ENCODE measurements around the gene CD59. TPM values are rescaled to one million over a fixed set of nuclear protein-coding genes. Genes with fewer than 3 reads are reported as not detected.

Gene CD59
- 10 to 100 TPM; 79.4 TPM for total RNA-seq

- Mint-ChIP-seq H3K27ac (peak within 1 kb of the TSS; percentile 70), H3K36me3 (peaks cover 7% of the 10 kb centered on the region), H3K27me3 (no peaks in the 10 kb centered on the region), H3K4me3 (peak within 1 kb of the TSS; percentile 82), H3K4me1 (ENCODE audit: low read depth) (peaks cover 48% of the 10 kb centered on the region), H3K9me3 (no peaks in the 10 kb centered on the region)
- intact Hi-C loops (cut with micrococcal nuclease) = loop anchor here (1.0 to 10.0 kb wide), 5 partner anchors 17 to 571 kb away; partner anchors contain the start of genes CSTF3, HIPK3 and LMO2
- ChIA-PET POLR2A (interaction anchor here (0.8 to 2.4 kb wide), 5 partner anchors 14 to 37 kb away, joined by 3 to 13 read pairs (median 3); no protein-coding TSS in a partner anchor), CTCF (interaction anchor here (0.6 to 3.5 kb wide), 7 partner anchors 12 to 640 kb away, joined by 3 to 13 read pairs (median 4); no protein-coding TSS in a partner anchor)
- peak; percentile 94 for DNase-seq
Measured at GRCh38 chr11:33736148-33736812, at the start of gene CD59. CD59 (minus strand) TSS chr11:33736423; CDS start chr11:33722445, 13,978 bp downstream.

GRCh38 chr11:33785609-33786008, 49.4 kb upstream of the CD59 start:
- Mint-ChIP-seq H3K4me3 (no peak overlapping the region), H3K4me1 (ENCODE audit: low read depth) (peaks cover 3% of the 10 kb centered on the region), H3K9me3 (no peaks in the 10 kb centered on the region), H3K36me3 (no peaks in the 10 kb centered on the region), H3K27me3 (peaks cover 27% of the 10 kb centered on the region), H3K27ac (no peak overlapping the region)
- intact Hi-C loops (cut with micrococcal nuclease) = no loop called here
- ChIA-PET POLR2A (interaction anchor here (0.6 kb wide), 1 partner anchor 1014 kb away, joined by 3 read pairs; no protein-coding TSS in a partner anchor), CTCF (interaction anchor here (1.6 to 2.3 kb wide), 2 partner anchors 44 to 70 kb away, joined by 4 to 6 read pairs; no protein-coding TSS in a partner anchor)
- no peak for DNase-seq

GRCh38 chr11:33779849-33780528, 43.8 kb upstream of the CD59 start:
- no peak overlapping the region for H3K4me3 Mint-ChIP-seq
- no peak overlapping the region for H3K27ac Mint-ChIP-seq
- H3K27me3 Mint-ChIP-seq = peaks cover 23% of the 10 kb centered on the region
- DNase-seq = no peak
- intact Hi-C loops (cut with micrococcal nuclease) = loop anchor here (10.0 kb wide), 1 partner anchor 735 kb away; no protein-coding TSS in a partner anchor
- CTCF ChIA-PET = no interaction called here
- POLR2A ChIA-PET = no interaction called here
- no peaks in the 10 kb centered on the region for H3K36me3 Mint-ChIP-seq
- H3K9me3 Mint-ChIP-seq = no peaks in the 10 kb centered on the region
- peaks cover 13% of the 10 kb centered on the region for H3K4me1 Mint-ChIP-seq (ENCODE audit: low read depth)

- Mint-ChIP-seq H3K36me3 (no peaks in the 10 kb centered on the region), H3K27me3 (peaks cover 18% of the 10 kb centered on the region), H3K4me1 (ENCODE audit: low read depth) (peaks cover 17% of the 10 kb centered on the region), H3K9me3 (no peaks in the 10 kb centered on the region), H3K4me3 (no peak overlapping the region), H3K27ac (no peak overlapping the region)
- POLR2A ChIA-PET = no interaction called here
- DNase-seq = no peak
- CTCF ChIA-PET = interaction anchor here (2.1 kb wide), 1 partner anchor 28 kb away, joined by 5 read pairs; no protein-coding TSS in a partner anchor
- intact Hi-C loops (cut with micrococcal nuclease) = loop anchor here (10.0 kb wide), 1 partner anchor 734 kb away; no protein-coding TSS in a partner anchor
Measured at GRCh38 chr11:33778675-33779074, 42.5 kb upstream of the CD59 start.

GRCh38 chr11:33777906-33778305, 41.7 kb upstream of the CD59 start:
- H3K4me1 Mint-ChIP-seq (ENCODE audit: low read depth) = peaks cover 23% of the 10 kb centered on the region
- H3K4me3 Mint-ChIP-seq = no peak overlapping the region
- H3K27ac Mint-ChIP-seq = no peak overlapping the region
- peaks cover 18% of the 10 kb centered on the region for H3K27me3 Mint-ChIP-seq
- POLR2A ChIA-PET = no interaction called here
- intact Hi-C loops (cut with micrococcal nuclease) = loop anchor here (10.0 kb wide), 1 partner anchor 733 kb away; no protein-coding TSS in a partner anchor
- peak; percentile 45 for DNase-seq
- no peaks in the 10 kb centered on the region for H3K9me3 Mint-ChIP-seq
- no peaks in the 10 kb centered on the region for H3K36me3 Mint-ChIP-seq
- CTCF ChIA-PET = interaction anchor here (2.1 kb wide), 1 partner anchor 29 kb away, joined by 5 read pairs; no protein-coding TSS in a partner anchor

GRCh38 chr11:33775832-33776470, 39.7 kb upstream of the CD59 start:
- Mint-ChIP-seq H3K4me1 (ENCODE audit: low read depth) (peaks cover 37% of the 10 kb centered on the region), H3K27me3 (peaks cover 15% of the 10 kb centered on the region), H3K4me3 (peak overlapping the region; percentile 23), H3K36me3 (peaks cover 2% of the 10 kb centered on the region), H3K9me3 (no peaks in the 10 kb centered on the region), H3K27ac (peak overlapping the region; percentile 8)
- DNase-seq = no peak
- intact Hi-C loops (cut with micrococcal nuclease) = loop anchor here (10.0 kb wide), 1 partner anchor 731 kb away; no protein-coding TSS in a partner anchor
- POLR2A ChIA-PET = no interaction called here
- CTCF ChIA-PET = no interaction called here

- Mint-ChIP-seq H3K4me3 (peak overlapping the region; percentile 80), H3K27me3 (peaks cover 11% of the 10 kb centered on the region), H3K9me3 (no peaks in the 10 kb centered on the region), H3K27ac (no peak overlapping the region), H3K36me3 (peaks cover 2% of the 10 kb centered on the region), H3K4me1 (ENCODE audit: low read depth) (peaks cover 39% of the 10 kb centered on the region)
- intact Hi-C loops (cut with micrococcal nuclease) = loop anchor here (10.0 kb wide), 1 partner anchor 731 kb away; no protein-coding TSS in a partner anchor
- no peak for DNase-seq
- ChIA-PET POLR2A (no interaction called here), CTCF (interaction anchor here (1.0 kb wide), 1 partner anchor 33 kb away, joined by 5 read pairs; no protein-coding TSS in a partner anchor)
Measured at GRCh38 chr11:33775467-33775807, 39.2 kb upstream of the CD59 start.

GRCh38 chr11:33774736-33775466, 38.7 kb upstream of the CD59 start:
- ChIA-PET POLR2A (no interaction called here), CTCF (interaction anchor here (0.6 to 1.0 kb wide), 2 partner anchors 32 to 64 kb away, joined by 3 to 5 read pairs; no protein-coding TSS in a partner anchor)
- peaks cover 9% of the 10 kb centered on the region for H3K27me3 Mint-ChIP-seq
- peak overlapping the region; percentile 80 for H3K4me3 Mint-ChIP-seq
- intact Hi-C loops (cut with micrococcal nuclease) = loop anchor here (1.0 to 10.0 kb wide), 3 partner anchors 53 to 730 kb away; partner anchors contain the start of gene C11orf91
- peaks cover 44% of the 10 kb centered on the region for H3K4me1 Mint-ChIP-seq (ENCODE audit: low read depth)
- peaks cover 4% of the 10 kb centered on the region for H3K36me3 Mint-ChIP-seq
- H3K9me3 Mint-ChIP-seq = no peaks in the 10 kb centered on the region
- H3K27ac Mint-ChIP-seq = no peak overlapping the region
- DNase-seq = no peak

- peak within 1 kb of the TSS; percentile 95 for H3K4me3 Mint-ChIP-seq
- ChIA-PET POLR2A (no interaction called here), CTCF (interaction anchor here (0.6 to 1.0 kb wide), 3 partner anchors 31 to 65 kb away, joined by 3 to 5 read pairs (median 3); no protein-coding TSS in a partner anchor)
- no peaks in the 10 kb centered on the region for H3K9me3 Mint-ChIP-seq
- intact Hi-C loops (cut with micrococcal nuclease) = loop anchor here (1.0 to 10.0 kb wide), 5 partner anchors 39 to 729 kb away; partner anchors contain the start of genes ABTB2 and C11orf91
- H3K27ac Mint-ChIP-seq = peak within 1 kb of the TSS; percentile 89
- H3K36me3 Mint-ChIP-seq = peaks cover 9% of the 10 kb centered on the region
- DNase-seq = peak; percentile 84
- H3K4me1 Mint-ChIP-seq (ENCODE audit: low read depth) = peaks cover 48% of the 10 kb centered on the region
- H3K27me3 Mint-ChIP-seq = peaks cover 8% of the 10 kb centered on the region
Measured at GRCh38 chr11:33773987-33774735, 37.9 kb upstream of the CD59 start, which contains the start of gene FBXO3. FBXO3 (minus strand) TSS chr11:33774520; CDS start chr11:33774497, 23 bp downstream.

- ChIA-PET POLR2A (interaction anchor here (1.1 kb wide), 2 partner anchors 31 to 37 kb away, joined by 3 to 5 read pairs; partner anchors contain the start of gene CD59), CTCF (interaction anchor here (0.8 to 1.1 kb wide), 3 partner anchors 30 to 40 kb away, joined by 3 read pairs; no protein-coding TSS in a partner anchor)
- Mint-ChIP-seq H3K4me3 (peak overlapping the region; percentile 95), H3K27ac (peak overlapping the region; percentile 72), H3K27me3 (peaks cover 6% of the 10 kb centered on the region), H3K4me1 (ENCODE audit: low read depth) (peaks cover 48% of the 10 kb centered on the region), H3K9me3 (no peaks in the 10 kb centered on the region), H3K36me3 (peaks cover 11% of the 10 kb centered on the region)
- intact Hi-C loops (cut with micrococcal nuclease) = loop anchor here (1.0 to 10.0 kb wide), 4 partner anchors 39 to 729 kb away; partner anchors contain the start of gene ABTB2
- peak; percentile 54 for DNase-seq
Measured at GRCh38 chr11:33773404-33773986, 37.3 kb upstream of the CD59 start.

Data from activated CD4-positive, alpha-beta memory T cell treated with anti-CD3 and anti-CD28 coated beads for 36 hours (primary cell).